HG03045 (cell line): ENCODE measurements around the gene NCAPG2.

Experiments
- ATAC-seq: cut with Tn5 transposase; IDR thresholded peaks from one replicate; pipeline ENCODE4 v1.9.1; 2021; ENCODE audit warnings: mild to moderate bottlenecking, moderate library complexity; ENCODE audit not compliant: unreplicated experiment

The NCAPG2 gene

DNA sequence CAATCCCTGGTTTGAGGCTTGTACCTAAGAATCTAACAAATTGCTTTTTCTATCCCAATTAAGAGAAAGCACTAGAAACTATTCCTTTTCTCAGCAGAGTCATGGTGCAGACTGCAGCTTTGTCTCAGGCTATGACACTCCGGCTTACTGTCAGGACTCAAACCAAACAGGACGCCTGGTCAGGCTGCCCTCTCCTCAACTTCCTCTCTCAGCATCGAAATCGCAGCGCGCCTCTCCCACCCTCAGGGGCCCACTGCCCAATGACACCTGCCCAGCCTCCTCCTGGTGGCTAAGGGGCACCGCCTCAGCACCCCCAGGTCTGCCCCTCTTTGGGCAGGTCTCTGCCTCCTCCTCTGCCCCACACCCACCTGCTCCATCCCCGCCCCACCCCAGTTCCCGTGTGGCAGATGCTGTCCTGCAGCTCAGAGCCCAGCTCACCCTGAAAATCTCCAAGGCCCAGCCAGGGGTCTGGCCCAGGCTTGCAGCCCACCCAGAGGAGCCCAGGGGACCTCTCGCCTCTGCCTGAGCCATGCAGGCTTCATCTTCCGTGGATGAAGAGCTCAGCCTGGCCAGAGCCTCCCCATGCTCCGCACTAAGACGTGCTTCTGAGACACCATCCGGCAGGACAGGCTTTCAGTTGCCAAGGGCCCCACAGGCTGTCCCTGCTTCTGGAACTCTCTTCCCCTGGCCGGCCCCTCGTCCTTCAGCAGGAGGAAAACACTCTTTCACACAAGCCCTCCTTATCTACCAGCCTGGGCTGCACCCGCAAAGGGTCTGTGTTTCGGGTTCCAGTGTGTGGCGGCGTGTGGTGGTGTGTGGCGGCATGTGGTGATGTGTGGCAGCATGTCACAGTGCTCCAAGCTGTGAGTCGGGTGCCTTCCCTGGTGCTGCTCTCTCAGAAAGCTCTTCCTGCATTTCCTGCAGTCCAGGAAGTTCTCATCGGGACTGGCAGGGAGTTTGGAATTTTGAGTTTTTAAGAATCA lies 100.5 kb downstream of the NCAPG2 start:
- ATAC-seq: no peak

DNA sequence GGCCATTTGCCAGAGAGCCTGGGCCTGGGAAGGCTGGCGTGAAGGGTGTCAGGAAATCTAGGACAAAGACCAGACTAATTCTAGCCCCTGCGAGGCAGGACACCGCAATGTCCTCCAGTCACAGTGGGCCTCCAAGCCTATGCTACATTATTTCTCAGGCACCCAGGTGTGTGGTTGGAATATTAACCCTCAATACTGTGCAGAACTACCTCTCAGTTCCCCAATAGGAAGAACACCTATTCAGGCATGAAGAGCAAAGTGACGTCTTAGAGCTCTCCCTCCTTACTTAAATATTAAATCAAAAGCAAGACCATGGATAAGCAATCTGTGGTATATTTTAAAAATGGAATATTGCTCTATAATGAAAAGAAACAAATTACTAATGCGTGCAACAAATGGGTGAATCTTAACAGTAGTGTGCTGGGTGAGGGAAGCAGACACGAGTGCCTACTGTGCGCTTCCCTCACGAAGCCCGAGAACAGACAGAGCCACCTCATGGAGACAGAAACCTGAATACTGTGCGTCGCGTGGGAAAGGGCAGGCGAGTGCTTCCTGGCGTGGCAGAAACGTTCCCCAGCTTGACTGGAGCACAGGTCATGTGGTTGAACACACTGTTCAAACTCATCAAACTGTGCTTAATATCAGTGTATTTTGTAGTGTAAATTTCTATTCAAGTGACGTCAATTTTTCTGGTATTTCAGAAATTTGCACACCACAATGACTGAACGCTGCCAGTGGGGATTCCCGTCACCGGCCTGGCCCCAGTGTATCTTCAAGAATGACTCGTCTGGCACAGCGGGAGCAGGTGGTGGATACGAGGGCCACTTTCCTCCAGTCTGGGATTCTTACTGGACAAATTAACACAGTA lies 101.5 kb downstream of the NCAPG2 start:
- ATAC-seq: peak; percentile 64

DNA sequence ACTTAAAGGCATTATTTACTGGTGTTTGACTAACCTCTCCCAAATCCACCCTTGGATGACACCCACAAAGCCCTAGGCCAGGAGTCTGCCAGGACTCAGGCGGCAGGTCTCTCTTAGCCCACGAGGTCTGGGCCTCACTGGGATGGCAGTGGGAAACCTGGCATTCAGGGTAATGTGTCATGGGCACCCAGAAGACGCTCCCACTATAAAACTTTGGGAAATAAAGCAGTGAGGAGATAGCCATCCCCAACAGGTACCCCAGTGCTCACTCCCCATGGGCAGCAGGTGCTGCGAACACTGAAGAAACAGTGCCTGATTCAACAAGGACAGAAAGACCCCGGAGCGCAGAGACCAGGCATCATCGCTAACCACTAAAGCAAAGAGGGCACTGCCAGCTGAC lies 102.6 kb downstream of the NCAPG2 start:
- ATAC-seq: no peak

DNA sequence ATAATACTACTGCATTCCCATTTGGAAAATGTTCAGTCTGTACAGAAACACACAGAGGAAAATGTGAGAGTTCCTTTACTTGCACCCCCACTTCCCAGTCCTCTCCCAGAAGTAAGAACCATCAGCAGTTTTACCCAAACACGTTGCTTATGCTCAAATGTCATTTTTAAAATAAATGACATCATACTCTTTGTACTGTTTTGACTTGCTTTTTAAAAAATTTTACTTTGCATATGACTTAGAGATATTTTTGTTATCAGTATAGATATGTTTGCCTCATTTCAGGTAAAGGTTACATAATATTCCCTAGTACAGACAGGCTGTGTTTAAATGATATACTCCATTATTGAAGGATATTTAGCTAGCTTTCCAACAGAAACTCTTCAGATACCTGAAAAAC lies 103.5 kb downstream of the NCAPG2 start:
- ATAC-seq: no peak

DNA sequence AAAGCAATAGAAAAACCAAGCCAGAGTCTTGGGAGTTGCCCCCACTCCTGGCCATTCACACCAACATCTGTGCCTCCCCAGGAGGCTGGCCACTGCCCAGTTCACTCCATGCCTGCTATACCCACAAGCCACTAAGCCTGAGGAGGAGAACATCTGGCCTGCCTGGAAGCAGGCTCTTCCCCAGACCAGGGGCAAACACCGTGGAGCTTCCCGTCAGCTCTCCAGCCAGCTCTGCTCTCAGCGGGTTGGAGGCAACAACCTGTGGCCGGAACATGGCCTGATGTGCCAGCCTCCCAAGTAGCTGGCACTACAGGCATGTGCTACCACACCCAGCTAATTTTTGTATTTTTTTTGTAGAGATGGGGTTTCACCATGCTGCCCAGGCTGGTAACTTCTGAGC lies 107.9 kb downstream of the NCAPG2 start:
- ATAC-seq: no peak

DNA sequence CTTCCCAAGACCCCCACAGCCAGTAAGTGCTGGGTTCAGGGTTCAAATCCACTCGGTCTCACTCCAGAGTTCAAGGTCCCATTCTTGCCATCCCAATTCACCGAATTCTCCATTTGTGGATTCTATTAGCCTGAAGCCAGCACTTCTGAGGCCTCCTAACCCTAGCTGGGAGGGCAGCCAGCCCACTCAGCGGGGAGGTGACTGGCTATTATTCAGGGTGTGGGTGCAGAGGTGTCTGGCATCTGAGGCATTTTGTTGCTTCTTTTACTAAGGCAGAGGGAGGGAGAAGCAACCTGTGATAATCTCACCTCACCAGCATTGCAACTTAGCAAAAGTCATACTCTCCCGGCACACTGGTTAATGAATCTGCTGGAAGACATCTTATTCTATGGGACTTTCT lies 108.3 kb downstream of the NCAPG2 start:
- no peak for ATAC-seq

DNA sequence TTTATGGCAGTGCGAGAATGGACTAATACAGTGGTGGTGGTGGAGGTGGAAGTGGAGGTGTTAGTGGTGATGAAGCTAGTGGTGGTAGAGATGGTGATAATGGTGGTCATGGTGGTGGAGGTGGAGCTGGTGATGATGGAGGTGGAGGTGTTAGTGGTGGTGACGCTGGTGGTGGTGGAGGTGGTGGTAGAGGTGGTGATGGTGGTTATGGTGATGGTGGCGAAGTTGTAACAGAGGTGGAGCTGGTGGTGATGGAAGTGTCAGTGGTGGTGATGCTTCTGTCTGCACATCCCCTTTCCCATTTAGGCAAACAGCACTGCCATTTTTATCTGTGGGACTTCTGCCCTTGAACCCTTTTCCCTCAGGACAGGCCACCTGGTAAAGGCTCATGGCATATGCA lies 109.5 kb downstream of the NCAPG2 start:
- ATAC-seq: no peak

DNA sequence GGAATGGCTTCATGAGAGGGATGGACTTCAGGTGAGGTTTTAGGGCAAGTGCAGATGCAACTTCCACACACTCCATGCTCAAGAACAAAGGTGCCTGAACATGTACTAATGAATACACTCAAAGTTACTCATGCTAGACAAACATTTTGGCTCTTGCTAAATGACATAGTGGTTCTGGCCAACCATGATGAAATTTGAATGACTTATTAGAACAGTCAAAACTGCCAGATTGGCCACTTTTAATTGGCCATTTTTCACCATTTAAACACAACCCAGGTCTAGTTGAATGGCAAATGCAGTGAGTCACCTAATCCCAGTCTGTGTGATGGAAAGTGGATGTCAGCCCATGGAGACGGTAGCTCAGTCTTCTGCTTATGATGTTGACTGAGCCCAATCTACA lies 112.1 kb downstream of the NCAPG2 start:
- ATAC-seq: no peak

DNA sequence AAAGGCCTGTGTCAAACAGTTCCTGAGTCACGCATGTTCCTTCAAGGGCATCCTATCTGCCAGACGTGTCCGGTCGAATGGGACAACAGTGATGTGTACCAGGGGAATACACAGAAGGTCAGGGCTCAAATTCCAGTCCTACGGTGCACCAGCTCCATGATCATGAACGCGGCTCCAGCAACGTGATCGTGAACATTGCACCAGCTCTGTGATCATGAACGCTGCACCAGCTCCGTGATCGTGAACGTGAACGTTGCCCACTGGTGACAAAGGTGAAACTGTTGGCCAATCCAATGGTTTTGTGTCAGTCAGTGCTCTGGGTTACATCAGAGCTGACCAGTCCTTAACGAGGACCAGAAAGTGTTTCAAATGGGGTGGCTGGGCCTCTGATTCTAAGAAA lies 112.7 kb downstream of the NCAPG2 start:
- ATAC-seq: no peak

DNA sequence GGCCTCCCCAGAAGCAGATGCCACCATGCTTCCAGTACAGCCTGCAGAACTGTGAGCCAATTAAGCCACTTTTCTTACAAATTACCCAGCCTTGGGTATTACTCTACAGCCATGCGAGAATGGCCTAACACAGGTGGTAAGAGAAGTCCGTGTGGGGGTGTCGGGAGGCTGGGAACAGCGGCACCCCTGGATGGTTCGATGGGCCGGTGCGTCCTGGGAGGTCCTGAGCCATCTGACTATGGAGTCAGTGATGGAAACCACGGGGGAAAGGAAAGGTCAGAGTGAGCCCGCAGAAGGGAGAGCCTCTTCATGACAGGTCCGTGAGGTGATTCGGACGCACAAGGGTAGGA lies 114.4 kb downstream of the NCAPG2 start:
- ATAC-seq: no peak

DNA sequence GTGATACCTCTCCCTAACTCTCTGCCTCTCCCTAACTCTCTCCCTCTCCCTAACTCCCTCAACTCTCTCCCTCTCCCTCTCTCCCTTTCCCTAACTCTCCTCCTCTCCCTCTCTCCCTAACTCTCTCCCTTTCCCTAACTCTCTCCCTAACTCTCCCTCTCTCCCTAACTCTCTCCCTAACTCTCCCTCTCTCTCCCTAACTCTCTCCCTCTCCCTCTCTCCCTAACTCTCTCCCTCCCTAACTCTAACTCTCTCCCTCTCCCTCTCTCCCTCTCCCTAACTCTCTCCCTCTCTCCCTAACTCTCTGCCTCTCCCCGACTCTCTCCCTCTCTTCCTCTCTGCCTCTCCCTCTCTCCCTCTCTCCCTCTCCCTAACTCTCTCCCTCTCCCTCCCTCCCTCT lies 115.0 kb downstream of the NCAPG2 start:
- ATAC-seq: no peak

DNA sequence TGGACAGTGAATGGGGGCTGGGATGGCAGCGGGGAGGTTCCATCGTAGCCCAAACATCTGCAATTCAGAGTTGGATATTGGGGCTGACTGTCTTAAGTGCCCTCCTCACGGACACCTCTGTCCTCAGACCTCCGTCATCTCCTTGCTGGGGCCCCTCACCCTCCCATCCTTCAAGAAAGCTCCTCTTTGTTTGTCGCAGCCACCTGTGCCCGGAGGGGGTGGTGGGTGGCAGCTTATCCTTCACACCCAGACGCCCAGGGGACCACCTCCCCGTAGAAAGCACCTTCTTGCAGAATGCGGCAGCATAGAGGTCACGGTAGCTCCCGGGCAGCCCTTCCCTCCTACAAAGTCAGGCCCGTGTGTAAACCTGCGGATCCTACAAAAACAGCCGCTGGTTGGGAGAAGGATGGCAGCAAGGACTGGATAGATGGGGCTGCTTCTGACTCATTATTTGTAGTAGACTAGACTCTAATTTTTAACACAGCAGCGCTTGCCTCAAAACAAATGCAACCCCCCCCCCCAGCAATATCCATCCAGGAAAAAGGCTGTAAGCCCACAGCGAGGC lies 115.6 kb downstream of the NCAPG2 start:
- no peak for ATAC-seq

DNA sequence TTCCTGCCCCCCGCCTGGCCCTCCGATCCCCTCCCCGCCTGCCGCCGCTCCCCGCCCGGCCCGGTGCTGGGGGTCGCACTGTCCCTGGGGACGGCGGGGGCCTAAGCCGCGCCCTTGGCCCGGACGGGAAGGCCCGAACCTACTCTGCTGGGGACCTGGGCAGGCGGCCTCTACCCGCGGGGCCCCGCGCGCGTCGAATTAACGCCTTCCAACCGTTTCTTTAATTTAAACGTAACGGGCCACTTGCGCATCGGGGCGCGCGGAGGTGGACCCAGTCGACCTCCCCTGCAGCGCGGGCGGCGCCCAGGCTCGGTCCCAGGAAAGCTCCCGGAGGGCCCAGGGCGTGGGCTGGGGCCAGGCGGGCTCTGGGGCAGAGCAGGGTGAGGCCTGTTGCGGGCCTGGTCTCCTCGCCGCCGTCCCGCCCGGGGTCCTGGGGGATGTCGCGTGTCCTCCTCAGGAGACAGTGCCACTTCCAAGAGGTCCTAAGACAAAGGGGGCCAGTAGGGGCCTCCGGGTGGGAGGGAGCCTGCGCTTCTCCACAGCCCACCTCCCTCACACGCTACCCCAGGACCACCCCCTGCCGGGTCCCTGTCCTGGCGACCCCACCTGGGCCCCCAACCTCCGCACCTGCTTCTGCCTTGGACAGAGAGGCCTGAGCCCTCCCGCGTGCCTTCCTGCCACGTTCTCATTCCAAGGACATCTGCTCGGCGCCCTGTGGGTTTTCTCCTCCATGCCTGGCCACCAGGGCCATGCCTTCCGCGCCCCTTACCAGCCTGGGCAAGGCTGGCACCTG lies 116.3 kb downstream of the NCAPG2 start:
- no peak for ATAC-seq

DNA sequence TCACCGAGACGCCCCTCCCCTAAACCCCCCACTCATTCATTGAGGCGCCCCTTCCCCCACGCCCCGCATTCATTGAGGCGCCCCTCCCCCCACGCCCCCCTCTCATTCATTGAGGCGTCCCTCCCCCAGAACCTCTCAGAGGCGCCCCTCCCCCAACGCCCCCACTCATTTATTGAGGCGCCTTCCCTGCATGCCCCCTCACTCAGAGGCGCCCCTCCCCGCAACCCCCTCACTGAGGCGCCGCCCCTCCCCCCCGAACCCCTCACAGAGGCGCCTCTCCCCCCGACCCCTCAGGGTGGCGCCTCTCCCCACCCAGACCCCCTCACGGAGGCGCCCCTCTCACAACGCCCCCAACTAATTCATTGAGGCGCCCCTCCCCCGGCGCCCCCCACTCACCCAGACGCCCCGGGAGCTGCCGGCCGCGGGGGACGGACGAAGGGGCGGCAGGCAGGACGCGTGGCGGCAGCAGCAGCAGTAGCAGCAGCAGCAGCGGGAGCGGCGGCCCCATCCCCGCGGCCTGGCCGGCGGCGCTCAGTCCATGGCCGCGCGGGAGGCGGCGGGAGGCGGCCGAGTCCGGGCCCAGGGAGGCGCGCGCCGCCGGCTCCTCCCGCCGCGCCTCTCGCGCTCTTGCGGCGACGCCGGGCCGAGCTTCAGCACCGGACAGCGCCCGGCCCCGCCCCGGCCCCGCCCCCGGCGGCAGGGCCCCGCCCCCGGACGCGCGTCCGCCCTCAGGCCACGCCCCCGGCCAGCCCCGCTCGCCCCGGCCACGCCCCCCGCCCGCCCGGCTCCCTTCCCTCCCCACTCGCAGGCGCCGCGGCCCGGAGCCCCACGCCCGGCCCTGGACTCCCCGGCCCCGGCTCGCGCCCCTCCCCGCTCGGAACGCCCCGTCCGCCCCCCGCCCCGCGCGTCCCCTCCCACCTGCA lies 117.2 kb downstream of the NCAPG2 start, which contains the start of gene PTPRN2:
PTPRN2 (minus strand) TSS at position 662 of the 923 bp plus-strand sequence.
- peak; percentile 77 for ATAC-seq

DNA sequence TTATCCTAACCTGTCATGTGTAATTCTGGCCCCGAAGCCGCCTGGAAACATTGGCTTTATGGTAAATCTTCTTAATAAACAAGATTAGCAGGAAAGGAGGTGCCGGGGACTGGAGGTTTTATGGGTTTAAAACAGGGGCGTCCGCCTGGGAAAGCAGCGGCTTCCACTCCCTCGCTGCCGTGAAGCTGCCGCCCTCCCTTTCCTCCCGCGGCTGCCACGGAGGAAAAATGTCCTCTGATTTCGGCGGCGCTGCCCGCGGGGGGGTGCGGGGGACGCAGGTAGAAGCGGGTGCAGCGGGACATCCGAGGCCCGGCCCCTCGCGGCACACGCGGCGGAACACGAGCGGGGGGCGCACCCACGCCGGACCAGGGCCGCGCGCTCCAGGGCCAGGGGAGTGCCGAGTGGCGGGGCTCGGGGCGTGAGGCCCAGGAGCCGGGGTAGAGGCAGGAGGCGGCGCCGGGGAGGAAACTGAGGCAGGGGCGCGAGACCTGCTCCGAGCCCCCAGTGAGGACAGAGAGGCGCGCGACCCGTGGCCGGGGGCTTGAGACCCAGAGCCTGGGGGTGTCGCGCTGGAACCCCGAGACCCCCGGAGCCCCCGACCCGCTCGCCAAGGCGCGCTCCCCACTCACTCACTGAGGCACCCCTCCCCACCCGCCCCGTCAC lies 118.0 kb downstream of the NCAPG2 start:
- no peak for ATAC-seq

DNA sequence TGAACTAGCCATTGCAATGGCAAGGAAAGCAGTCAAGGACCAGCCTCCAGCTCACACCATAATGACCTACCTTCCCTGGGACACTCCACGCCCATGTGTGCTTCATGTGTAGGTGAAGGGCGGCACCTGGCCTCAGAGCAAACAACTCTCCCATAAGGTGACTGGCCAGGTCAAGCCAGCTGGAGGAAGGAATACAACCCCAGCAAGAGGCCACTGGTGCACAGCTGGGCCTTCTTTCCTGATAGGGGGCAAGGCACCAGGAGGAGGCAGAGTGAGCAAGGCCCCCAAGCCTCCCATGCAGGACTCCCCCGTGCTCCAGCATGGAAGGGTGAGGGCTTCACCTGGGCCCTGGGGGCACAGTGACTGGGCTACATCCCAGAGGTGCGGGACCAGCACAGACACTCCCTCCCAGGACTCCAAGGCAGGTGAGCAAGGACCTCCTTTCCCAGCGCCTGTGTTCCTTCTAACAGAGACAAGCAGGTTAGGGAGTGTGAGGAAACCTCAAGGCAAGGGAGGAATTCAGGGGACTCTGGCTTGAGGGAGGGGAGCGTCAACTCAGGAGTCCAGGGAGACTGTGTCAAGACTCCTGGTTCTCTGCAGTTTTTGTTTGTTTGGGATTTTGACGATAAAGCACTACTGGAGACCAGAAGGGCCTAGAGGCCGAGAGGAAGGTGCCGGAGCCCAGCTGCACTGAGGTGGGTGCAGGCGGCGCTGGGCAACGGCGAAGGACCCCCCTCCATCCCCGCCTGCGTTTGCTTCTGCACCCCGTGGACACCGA lies 118.7 kb downstream of the NCAPG2 start:
- ATAC-seq: no peak

DNA sequence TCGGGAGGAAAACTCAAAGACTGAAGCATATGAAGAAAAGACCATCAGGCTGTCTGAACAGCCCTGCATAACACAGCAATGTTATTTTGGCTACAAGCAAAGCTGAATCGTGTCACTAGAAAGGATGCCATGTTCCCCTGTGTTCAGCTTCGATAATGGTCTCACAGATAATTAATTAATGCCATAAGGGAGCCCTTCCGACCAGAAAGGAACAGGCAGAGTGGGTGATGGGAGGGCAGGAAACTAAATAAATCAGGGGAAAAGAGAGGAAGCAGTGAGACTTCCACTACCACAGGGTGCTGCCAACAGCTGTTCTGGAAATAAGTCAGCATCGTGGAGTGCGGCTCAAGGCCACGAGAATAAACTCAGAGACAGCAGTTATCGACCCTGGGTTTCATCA lies 120.2 kb downstream of the NCAPG2 start:
- ATAC-seq: no peak

DNA sequence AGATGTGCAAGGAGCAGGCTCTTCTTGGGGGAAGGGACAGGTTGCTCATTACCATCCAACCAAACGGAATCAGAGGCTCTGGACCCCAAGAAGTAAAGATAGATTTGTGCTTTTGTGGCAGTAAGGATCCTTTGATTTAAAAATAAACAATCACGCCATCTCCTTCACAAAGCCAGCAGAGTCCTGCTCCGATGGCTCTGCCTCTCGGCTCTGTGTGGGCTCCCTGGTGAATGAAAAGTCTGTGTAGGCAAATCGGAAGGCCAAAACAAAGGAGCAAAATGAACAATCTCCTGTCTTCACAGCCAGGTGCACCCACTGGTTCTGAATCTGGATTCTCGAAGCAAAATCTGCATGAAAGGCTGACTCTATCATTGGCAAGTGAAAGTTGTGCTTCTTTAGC lies 120.8 kb downstream of the NCAPG2 start:
- ATAC-seq: no peak
